ENCODE measurements around the gene PARL.

PARL gene

GRCh38 chr3:183817639-183818038 is 67.0 kb downstream of the PARL start:
- DNase-seq (ENCODE audit: low spot score): no peak

- no peak for DNase-seq (ENCODE audit: low spot score)
Measured at GRCh38 chr3:183816681-183817510, 67.8 kb downstream of the PARL start.

- DNase-seq (ENCODE audit: low spot score): peak; percentile 62
Measured at GRCh38 chr3:183815951-183816475, 68.7 kb downstream of the PARL start.

- DNase-seq (ENCODE audit: low spot score): peak; percentile 56
Measured at GRCh38 chr3:183815563-183815940, 69.1 kb downstream of the PARL start.

- no peak for DNase-seq (ENCODE audit: low spot score)
Measured at GRCh38 chr3:183814240-183814639, 70.4 kb downstream of the PARL start.

- no peak for DNase-seq (ENCODE audit: low spot score)
Measured at GRCh38 chr3:183812761-183813445, 71.8 kb downstream of the PARL start.

GRCh38 chr3:183811638-183812037 is 73.0 kb downstream of the PARL start:
- no peak for DNase-seq (ENCODE audit: low spot score)

GRCh38 chr3:183810643-183811594 is 73.8 kb downstream of the PARL start:
- no peak for DNase-seq (ENCODE audit: low spot score)

- no peak for DNase-seq (ENCODE audit: low spot score)
Measured at GRCh38 chr3:183809270-183809669, 75.4 kb downstream of the PARL start.

- no peak for DNase-seq (ENCODE audit: low spot score)
Measured at GRCh38 chr3:183808355-183808754, 76.3 kb downstream of the PARL start.

GRCh38 chr3:183807881-183808280 is 76.8 kb downstream of the PARL start:
- no peak for DNase-seq (ENCODE audit: low spot score)

GRCh38 chr3:183807209-183807728 is 77.4 kb downstream of the PARL start:
- no peak for DNase-seq (ENCODE audit: low spot score)

- DNase-seq (ENCODE audit: low spot score): no peak
Measured at GRCh38 chr3:183802989-183803388, 81.7 kb downstream of the PARL start.

GRCh38 chr3:183801601-183802000 is 83.1 kb downstream of the PARL start:
- no peak for DNase-seq (ENCODE audit: low spot score)

- no peak for DNase-seq (ENCODE audit: low spot score)
Measured at GRCh38 chr3:183800243-183800863, 84.3 kb downstream of the PARL start.

- no peak for DNase-seq (ENCODE audit: low spot score)
Measured at GRCh38 chr3:183799461-183799860, 85.2 kb downstream of the PARL start.

GRCh38 chr3:183797996-183798395 is 86.7 kb downstream of the PARL start:
- no peak for DNase-seq (ENCODE audit: low spot score)

- no peak for DNase-seq (ENCODE audit: low spot score)
Measured at GRCh38 chr3:183796372-183796771, 88.3 kb downstream of the PARL start.

GRCh38 chr3:183794452-183794851 is 90.2 kb downstream of the PARL start:
- no peak for DNase-seq (ENCODE audit: low spot score)

GRCh38 chr3:183792976-183793375 is 91.7 kb downstream of the PARL start:
- DNase-seq (ENCODE audit: low spot score): no peak

- DNase-seq (ENCODE audit: low spot score): no peak
Measured at GRCh38 chr3:183790700-183791099, 94.0 kb downstream of the PARL start.
